ENCODE data around the gene PDLIM1.

PDLIM1 gene

GRCh38 chr10:95188593-95188992 lies 102.2 kb downstream of the PDLIM1 start:
- Histone ChIP-seq H3K9ac (ENCODE audit: low read length) (no peak overlapping the region), H3K36me3 (ENCODE audit: control insufficient read depth, insufficient read depth, low read length) (no peaks in the 10 kb centered on the region), H3K4me3 (ENCODE audit: low read length) (no peak overlapping the region)

GRCh38 chr10:95187617-95188016 lies 103.2 kb downstream of the PDLIM1 start:
- Histone ChIP-seq H3K4me1 (ENCODE audit: control insufficient read depth, insufficient read depth, low read length) (peaks cover 11% of the 10 kb centered on the region), H3K9me3 (ENCODE audit: control insufficient read depth, low read length) (no peaks in the 10 kb centered on the region), H3K36me3 (ENCODE audit: control insufficient read depth, insufficient read depth, low read length) (no peaks in the 10 kb centered on the region), H3K9ac (ENCODE audit: low read length) (no peak overlapping the region), H3K27me3 (ENCODE audit: control insufficient read depth, insufficient read depth, low read length) (no peaks in the 10 kb centered on the region), H3K4me3 (ENCODE audit: low read length) (no peak overlapping the region)

More at GRCh38 chr10:95188593-95188992, 102.2 kb downstream of the PDLIM1 start:
- no peaks in the 10 kb centered on the region for H3K9me3 ChIP-seq (ENCODE audit: control insufficient read depth, low read length)
- no peaks in the 10 kb centered on the region for H3K27me3 ChIP-seq (ENCODE audit: control insufficient read depth, insufficient read depth, low read length)
- peaks cover 11% of the 10 kb centered on the region for H3K4me1 ChIP-seq (ENCODE audit: control insufficient read depth, insufficient read depth, low read length)
